SH-SY5Y (cell line): ENCODE results near the gene TC2N.

Experiments
- GATA2 ChIP-seq: IDR thresholded peaks from 2 replicates; pipeline ENCODE4 v1.6.1; 2011; ENCODE audit warnings: mild to moderate bottlenecking, low read depth, low read length
- GATA3 ChIP-seq: IDR thresholded peaks from 2 replicates; pipeline ENCODE4 v1.6.1; 2011; ENCODE audit warnings: low read depth, mild to moderate bottlenecking, low read length, moderate library complexity

DNA sequence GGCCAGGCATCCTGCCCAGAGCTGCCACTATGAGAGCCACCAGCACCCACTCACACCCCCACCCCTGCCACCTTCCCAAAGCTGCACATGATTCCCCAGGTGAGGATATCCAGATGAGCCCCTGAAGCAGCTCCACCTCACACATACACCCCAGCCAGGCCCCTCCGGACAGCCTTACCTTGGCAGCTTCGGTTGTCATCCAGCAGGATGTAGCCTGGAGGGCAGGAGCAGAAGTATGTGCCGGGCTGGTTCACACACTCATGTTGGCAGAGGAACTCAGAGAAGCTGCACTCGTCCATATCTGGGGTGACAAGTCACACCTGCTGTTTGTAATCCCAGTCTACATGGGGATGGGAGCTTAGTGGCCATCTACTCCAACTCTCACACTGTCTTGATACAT, 15.4 kb upstream of the TC2N start:
- TF ChIP-seq GATA2: no peak
- no peak for TF ChIP-seq GATA3
